ENCODE measurements around the gene PDZD2. TPM values are rescaled to one million over a fixed set of nuclear protein-coding genes. Genes with fewer than 3 reads are reported as not detected.

The PDZD2 gene
- total RNA-seq, 1 donor from 2014 or later = 7.8 TPM

GRCh38 chr5:31824869-31825517 is 186.1 kb downstream of the PDZD2 start:
- DNase-seq (ENCODE audit: low spot score) = no peak

- DNase-seq (ENCODE audit: low spot score) = peak; percentile 46
These were observed 186.7 kb downstream of the PDZD2 start for GRCh38 chr5:31825518-31826068.

GRCh38 chr5:31827867-31828266 is 188.9 kb downstream of the PDZD2 start:
- DNase-seq (ENCODE audit: low spot score) = no peak

- DNase-seq (ENCODE audit: low spot score) = no peak
These were observed 194.0 kb downstream of the PDZD2 start for GRCh38 chr5:31832966-31833365.

- no peak for DNase-seq (ENCODE audit: low spot score)
These were observed 194.8 kb downstream of the PDZD2 start for GRCh38 chr5:31833710-31834109.

- no peak for DNase-seq (ENCODE audit: low spot score)
These were observed 205.9 kb downstream of the PDZD2 start for GRCh38 chr5:31844622-31845345.

GRCh38 chr5:31845361-31845760 is 206.4 kb downstream of the PDZD2 start:
- DNase-seq (ENCODE audit: low spot score) = no peak

GRCh38 chr5:31846934-31847333 is 208.0 kb downstream of the PDZD2 start:
- DNase-seq (ENCODE audit: low spot score) = no peak

GRCh38 chr5:31847354-31847753 is 208.4 kb downstream of the PDZD2 start:
- DNase-seq (ENCODE audit: low spot score) = no peak

- DNase-seq (ENCODE audit: low spot score) = no peak
These were observed 212.2 kb downstream of the PDZD2 start for GRCh38 chr5:31850981-31851689.

- no peak for DNase-seq (ENCODE audit: low spot score)
These were observed 214.6 kb downstream of the PDZD2 start for GRCh38 chr5:31853398-31854135.

GRCh38 chr5:31854181-31855133 is 215.5 kb downstream of the PDZD2 start:
- DNase-seq (ENCODE audit: low spot score) = peak; percentile 43

GRCh38 chr5:31855134-31856040 is 216.5 kb downstream of the PDZD2 start:
- no peak for DNase-seq (ENCODE audit: low spot score)

GRCh38 chr5:31859096-31859495 is 220.2 kb downstream of the PDZD2 start:
- no peak for DNase-seq (ENCODE audit: low spot score)

- DNase-seq (ENCODE audit: low spot score) = no peak
These were observed 221.3 kb downstream of the PDZD2 start for GRCh38 chr5:31860278-31860677.

GRCh38 chr5:31860726-31861433 is 221.9 kb downstream of the PDZD2 start:
- DNase-seq (ENCODE audit: low spot score) = no peak

GRCh38 chr5:31861601-31862000 is 222.7 kb downstream of the PDZD2 start:
- DNase-seq (ENCODE audit: low spot score) = no peak

GRCh38 chr5:31863991-31864411 is 225.1 kb downstream of the PDZD2 start:
- DNase-seq (ENCODE audit: low spot score) = no peak

- DNase-seq (ENCODE audit: low spot score) = no peak
These were observed 227.2 kb downstream of the PDZD2 start for GRCh38 chr5:31866166-31866565.

All from ureter (tissue), 1 donor.